Subcutaneous abdominal adipose tissue (tissue), 5 donors: ENCODE measurements around the gene VSTM1.

ENCODE experiments used
- H3K27ac ChIP-seq: one replicate; pipeline ENCODE4 v1.7.0; 2013; ENCODE audit warnings: low read depth, mild to moderate bottlenecking, inconsistent platforms, low read length, moderate library complexity
- H3K27me3 ChIP-seq, 5 donors: one replicate each; pipeline ENCODE4 v1.7.0; 2013; ENCODE audit warnings: low read length in 5 of 5, inconsistent platforms in 1 of 5; ENCODE audit not compliant: control insufficient read depth in 5 of 5, insufficient read depth in 4 of 5
- H3K36me3 ChIP-seq, 5 donors: one replicate each; pipeline ENCODE4 v1.7.0; 2013; ENCODE audit warnings: low read length in 5 of 5; ENCODE audit not compliant: control insufficient read depth in 5 of 5, insufficient read depth in 5 of 5
- H3K4me1 ChIP-seq, 5 donors: one replicate each; pipeline ENCODE4 v1.7.0; 2013; ENCODE audit warnings: low read length in 5 of 5, mild to moderate bottlenecking in 3 of 5, moderate library complexity in 1 of 5; ENCODE audit not compliant: control insufficient read depth in 5 of 5, insufficient read depth in 5 of 5
- H3K4me3 ChIP-seq, 5 donors: one replicate each; pipeline ENCODE4 v1.7.0; 2013; ENCODE audit warnings: low read length in 5 of 5, low read depth in 1 of 5
- H3K9ac ChIP-seq, 5 donors: one replicate each; pipeline ENCODE4 v1.7.0; 2013; ENCODE audit warnings: low read length in 5 of 5, mild to moderate bottlenecking in 4 of 5, moderate library complexity in 3 of 5
- H3K9me3 ChIP-seq, 5 donors: one replicate each; pipeline ENCODE4 v1.7.0; 2013; ENCODE audit warnings: low read length in 5 of 5; ENCODE audit not compliant: control insufficient read depth in 5 of 5
- donor health status: healthy.
- donor health status: healthy.
- donor health status: healthy.
- donor health status: healthy.
- donor health status: healthy.

Gene VSTM1

GRCh38 chr19:53994811-53995210 is 68.9 kb downstream of the VSTM1 start:
- no peak overlapping the region for H3K4me3 ChIP-seq
- H3K27me3 ChIP-seq, result peaks cover 32 to 48% (median 44%) of the 10 kb centered on the region in 5 donors
- no peaks in the 10 kb centered on the region for H3K36me3 ChIP-seq
- H3K4me1 ChIP-seq, result peaks cover 0 to 8% (median 5%) of the 10 kb centered on the region in 5 donors
- H3K9ac ChIP-seq, result no peak overlapping the region
- H3K9me3 ChIP-seq, result no peaks in the 10 kb centered on the region
- no peak overlapping the region for H3K27ac ChIP-seq

DNA sequence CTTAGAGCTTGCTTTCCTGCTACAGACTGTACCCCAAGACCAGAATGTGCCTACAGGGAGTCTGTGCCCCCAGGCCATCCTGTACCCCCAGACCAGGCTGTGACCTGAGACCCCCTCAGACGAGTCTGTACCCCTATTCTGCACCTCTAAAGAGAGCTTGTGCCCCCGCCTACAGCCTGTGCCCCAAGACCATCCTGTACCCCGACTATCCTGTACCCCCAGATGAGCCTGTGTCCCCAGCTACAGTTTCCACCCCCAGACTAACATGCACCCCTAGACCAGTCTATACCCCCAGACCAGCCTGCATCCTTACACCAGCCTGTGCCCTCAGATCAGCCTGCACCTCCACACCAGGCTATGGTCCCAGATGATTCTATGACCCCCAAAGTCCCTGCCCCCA is 70.2 kb downstream of the VSTM1 start:
- H3K36me3 ChIP-seq, result no peaks in the 10 kb centered on the region
- peaks cover 0 to 11% (median 5%) of the 10 kb centered on the region in 5 donors for H3K4me1 ChIP-seq
- H3K9me3 ChIP-seq, result no peaks in the 10 kb centered on the region
- H3K9ac ChIP-seq, result no peak overlapping the region
- H3K27ac ChIP-seq, result no peak overlapping the region
- H3K27me3 ChIP-seq, result peaks cover 30 to 46% (median 38%) of the 10 kb centered on the region in 5 donors
- no peak overlapping the region for H3K4me3 ChIP-seq

DNA sequence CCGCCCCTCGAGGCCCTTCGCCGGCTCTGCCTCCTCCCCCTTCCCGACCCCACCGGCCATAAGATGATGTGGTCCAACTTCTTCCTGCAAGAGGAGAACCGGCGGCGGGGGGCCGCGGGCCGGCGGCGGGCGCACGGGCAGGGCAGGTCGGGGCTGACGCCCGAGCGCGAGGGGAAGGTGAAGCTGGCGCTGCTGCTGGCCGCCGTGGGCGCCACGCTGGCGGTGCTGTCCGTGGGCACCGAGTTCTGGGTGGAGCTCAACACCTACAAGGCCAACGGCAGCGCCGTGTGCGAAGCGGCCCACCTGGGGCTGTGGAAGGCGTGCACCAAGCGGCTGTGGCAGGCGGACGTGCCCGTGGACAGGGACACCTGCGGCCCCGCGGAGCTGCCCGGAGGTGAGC is 70.9 kb downstream of the VSTM1 start:
- peaks cover 0 to 11% (median 5%) of the 10 kb centered on the region in 5 donors for H3K4me1 ChIP-seq
- H3K4me3 ChIP-seq, result no peak overlapping the region
- H3K27ac ChIP-seq, result no peak overlapping the region
- H3K27me3 ChIP-seq, result peaks cover 30 to 45% (median 37%) of the 10 kb centered on the region in 5 donors
- no peaks in the 10 kb centered on the region for H3K9me3 ChIP-seq
- no peak overlapping the region for H3K9ac ChIP-seq
- no peaks in the 10 kb centered on the region for H3K36me3 ChIP-seq

- Histone ChIP-seq H3K4me3 (no peak overlapping the region), H3K36me3 (no peaks in the 10 kb centered on the region), H3K9me3 (no peaks in the 10 kb centered on the region), H3K27ac (no peak overlapping the region), H3K27me3 (peaks cover 30 to 42% (median 36%) of the 10 kb centered on the region in 5 donors), H3K4me1 (peaks cover 0 to 11% (median 5%) of the 10 kb centered on the region in 5 donors), H3K9ac (no peak overlapping the region)
These were observed 71.5 kb downstream of the VSTM1 start for GRCh38 chr19:53992211-53992610.

- no peak within 1 kb of the TSS for H3K27ac ChIP-seq
These were observed 72.2 kb downstream of the VSTM1 start, which contains the start of gene CACNG6 for GRCh38 chr19:53991224-53992113. Gene CACNG6 (plus strand): TSS chr19:53991637. CDS start chr19:53992878, 1,241 bp downstream.

More at GRCh38 chr19:53991224-53992113, 72.2 kb downstream of the VSTM1 start, which contains the start of gene CACNG6:
- H3K4me1 ChIP-seq, result peaks cover 0 to 11% (median 5%) of the 10 kb centered on the region in 5 donors
- H3K4me3 ChIP-seq, result peak within 1 kb of the TSS in 1 of 5 donors; percentile 48
- no peaks in the 10 kb centered on the region for H3K9me3 ChIP-seq
- peaks cover 30 to 42% (median 36%) of the 10 kb centered on the region in 5 donors for H3K27me3 ChIP-seq
- H3K9ac ChIP-seq, result peak within 1 kb of the TSS in 1 of 5 donors; percentile 51
- H3K36me3 ChIP-seq, result no peaks in the 10 kb centered on the region
